Measurements from ENCODE around the gene TBC1D22A. TPM values are rescaled to one million over a fixed set of nuclear protein-coding genes. Genes with fewer than 3 reads are reported as not detected.

The TBC1D22A gene
- total RNA-seq, 4 donors from 2014 or later, result 15.6 to 21.7 (median 20.5) TPM

- Histone ChIP-seq H3K27me3 (no peaks in the 10 kb centered on the region), H3K4me1 (peaks cover 45 to 65% (median 53%) of the 10 kb centered on the region in 3 donors), H3K4me3 (peak overlapping the region in 1 of 4 donors; percentile 38), H3K9me3 (peaks cover 0 to 16% (median 10%) of the 10 kb centered on the region in 3 donors), H3K27ac (peak overlapping the region; percentile 76 to 93 (median 88)), H3K36me3 (no peaks in the 10 kb centered on the region)
- WGBS, 2 donors, result 87% methylated on average over 2 of the region's 4 CpGs; no CpG with 5 or more reads in 1 of the 2 donors
- no peak for DNase-seq
- TF ChIP-seq CTCF (IDR thresholded peaks at IDR 0.05) (no peak), POLR2A (IDR thresholded peaks at IDR 0.05) (no peak)
- intact Hi-C loops (cut with DNase I), result no loop called here
These were observed 8.7 kb upstream of the TBC1D22A start for GRCh38 chr22:46753761-46754109.

- no peak for TF ChIP-seq CTCF (IDR thresholded peaks at IDR 0.05)
- TF ChIP-seq POLR2A (IDR thresholded peaks at IDR 0.05), result peak in 1 of 4 donors; percentile 34
- Histone ChIP-seq H3K4me3 (peak overlapping the region in 1 of 4 donors; percentile 38), H3K27ac (peak overlapping the region; percentile 76 to 93 (median 88)), H3K27me3 (no peaks in the 10 kb centered on the region), H3K4me1 (peaks cover 45 to 65% (median 53%) of the 10 kb centered on the region in 3 donors), H3K36me3 (no peaks in the 10 kb centered on the region), H3K9me3 (peaks cover 0 to 16% (median 10%) of the 10 kb centered on the region in 3 donors)
- WGBS, 2 donors, result 0 to 13% methylated on average over 1 to 9 of the region's 14 CpGs
- intact Hi-C loops (cut with DNase I), result no loop called here
- DNase-seq, result peak; percentile 65
These were observed 8.2 kb upstream of the TBC1D22A start for GRCh38 chr22:46754110-46754799.

- 86 to 92% methylated on average over 4 of the region's 6 CpGs for WGBS, 2 donors
- peak overlapping the region in 1 of 4 donors; percentile 38 for H3K4me3 ChIP-seq
These were observed 7.6 kb upstream of the TBC1D22A start for GRCh38 chr22:46754826-46755225.

GRCh38 chr22:46755525-46755924, 6.9 kb upstream of the TBC1D22A start:
- no peak overlapping the region for H3K27ac ChIP-seq
- DNase-seq, result no peak
- H3K9me3 ChIP-seq, result peaks cover 0 to 16% (median 10%) of the 10 kb centered on the region in 3 donors
- peaks cover 37 to 53% (median 41%) of the 10 kb centered on the region in 3 donors for H3K4me1 ChIP-seq
- H3K4me3 ChIP-seq, result no peak overlapping the region
- H3K27me3 ChIP-seq, result no peaks in the 10 kb centered on the region
- WGBS, 2 donors, result 100% methylated on average over 1 to 2 of the region's 2 CpGs
- intact Hi-C loops (cut with DNase I), result no loop called here
- TF ChIP-seq POLR2A (IDR thresholded peaks at IDR 0.05) (no peak), CTCF (IDR thresholded peaks at IDR 0.05) (no peak)
- no peaks in the 10 kb centered on the region for H3K36me3 ChIP-seq

More at GRCh38 chr22:46754826-46755225, 7.6 kb upstream of the TBC1D22A start:
- DNase-seq, result no peak
- intact Hi-C loops (cut with DNase I), result no loop called here
- peak overlapping the region; percentile 76 to 93 (median 88) for H3K27ac ChIP-seq
- TF ChIP-seq POLR2A (IDR thresholded peaks at IDR 0.05), result no peak
- TF ChIP-seq CTCF (IDR thresholded peaks at IDR 0.05), result no peak
- H3K36me3 ChIP-seq, result no peaks in the 10 kb centered on the region
- H3K9me3 ChIP-seq, result peaks cover 0 to 16% (median 10%) of the 10 kb centered on the region in 3 donors
- H3K4me1 ChIP-seq, result peaks cover 44 to 60% (median 48%) of the 10 kb centered on the region in 3 donors
- H3K27me3 ChIP-seq, result no peaks in the 10 kb centered on the region

GRCh38 chr22:46756097-46756496, 6.4 kb upstream of the TBC1D22A start:
- peaks cover 35 to 52% (median 37%) of the 10 kb centered on the region in 3 donors for H3K4me1 ChIP-seq

More at GRCh38 chr22:46756097-46756496, 6.4 kb upstream of the TBC1D22A start:
- Histone ChIP-seq H3K27ac (no peak overlapping the region), H3K27me3 (no peaks in the 10 kb centered on the region), H3K36me3 (no peaks in the 10 kb centered on the region), H3K4me3 (no peak overlapping the region), H3K9me3 (peaks cover 0 to 16% (median 10%) of the 10 kb centered on the region in 3 donors)
- intact Hi-C loops (cut with DNase I), result no loop called here
- TF ChIP-seq CTCF (IDR thresholded peaks at IDR 0.05) (no peak), POLR2A (IDR thresholded peaks at IDR 0.05) (no peak)
- WGBS, 2 donors, result 100% methylated on average over 1 of the region's 1 CpG
- no peak for DNase-seq
